22Rv1 (cell line): ENCODE data around the gene STXBP6.
A peak's percentile ranks its signal among the peaks of the same experiment; 100 is the strongest.

Experiments
- H3K27ac ChIP-seq: fragments of 450-650 bp; 2 replicates; pipeline ENCODE4 v1.5.1; 2017
- CTCF ChIP-seq: fragments of 450-650 bp; IDR thresholded peaks from 2 replicates; pipeline ENCODE4 v1.5.1; 2017; ENCODE audit warnings: mild to moderate bottlenecking
- ZFX ChIP-seq: fragments of 450-650 bp; IDR thresholded peaks from 2 replicates; pipeline ENCODE4 v1.6.1; 2017; ENCODE audit warnings: antibody characterized with exemption, borderline replicate concordance

STXBP6 gene

GRCh38 chr14:24814346-24814745, 235.6 kb downstream of the STXBP6 start:
- no peak for TF ChIP-seq CTCF
- TF ChIP-seq ZFX: no peak
- no peak overlapping the region for H3K27ac ChIP-seq

- no peak overlapping the region for H3K27ac ChIP-seq
- TF ChIP-seq CTCF (no peak), ZFX (no peak)
These were observed 236.1 kb downstream of the STXBP6 start for GRCh38 chr14:24813819-24814259.

GRCh38 chr14:24813089-24813815, 236.7 kb downstream of the STXBP6 start:
- H3K27ac ChIP-seq: no peak overlapping the region
- TF ChIP-seq CTCF (no peak), ZFX (no peak)

GRCh38 chr14:24809135-24809534, 240.8 kb downstream of the STXBP6 start:
- no peak for TF ChIP-seq CTCF
- TF ChIP-seq ZFX: no peak
- H3K27ac ChIP-seq: no peak overlapping the region

GRCh38 chr14:24808412-24808811, 241.5 kb downstream of the STXBP6 start:
- TF ChIP-seq ZFX (no peak), CTCF (no peak)
- no peak overlapping the region for H3K27ac ChIP-seq

- H3K27ac ChIP-seq: no peak overlapping the region
- TF ChIP-seq ZFX (no peak), CTCF (peak; percentile 93)
These were observed 243.8 kb downstream of the STXBP6 start for GRCh38 chr14:24806061-24806678.

GRCh38 chr14:24804552-24805212, 245.3 kb downstream of the STXBP6 start:
- TF ChIP-seq CTCF: no peak
- TF ChIP-seq ZFX: no peak
- H3K27ac ChIP-seq: no peak overlapping the region
